Measurements from ENCODE around the gene FAM50A. TPM values are rescaled to one million over a fixed set of nuclear protein-coding genes. Genes with fewer than 3 reads are reported as not detected.

The FAM50A gene
- polyA plus RNA-seq, 1 experiment = 69.0 TPM

DNA sequence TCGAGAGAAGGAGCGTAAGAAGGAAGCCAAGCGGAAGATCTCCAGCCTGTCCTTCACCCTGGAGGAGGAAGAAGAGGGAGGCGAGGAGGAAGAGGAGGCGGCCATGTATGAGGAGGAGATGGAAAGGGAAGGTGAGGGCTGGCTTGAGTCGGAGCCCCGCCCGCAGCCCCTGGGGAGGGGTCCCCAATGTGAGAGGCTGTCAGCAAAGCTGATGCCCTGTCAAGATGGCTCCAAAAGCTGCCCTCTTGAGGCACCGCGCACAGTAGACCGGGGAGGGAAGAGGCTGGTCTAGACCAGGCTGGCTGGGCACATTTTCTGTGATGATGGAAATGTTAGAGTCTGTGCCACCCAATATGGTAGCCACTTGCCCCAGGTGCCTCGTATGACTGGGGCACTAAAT, 2.5 kb downstream of the FAM50A start:
- no peaks in the 10 kb centered on the region for H3K9me3 ChIP-seq (ENCODE audit: control insufficient read depth, insufficient read depth, low read length)
- TF ChIP-seq, protein P1, sequence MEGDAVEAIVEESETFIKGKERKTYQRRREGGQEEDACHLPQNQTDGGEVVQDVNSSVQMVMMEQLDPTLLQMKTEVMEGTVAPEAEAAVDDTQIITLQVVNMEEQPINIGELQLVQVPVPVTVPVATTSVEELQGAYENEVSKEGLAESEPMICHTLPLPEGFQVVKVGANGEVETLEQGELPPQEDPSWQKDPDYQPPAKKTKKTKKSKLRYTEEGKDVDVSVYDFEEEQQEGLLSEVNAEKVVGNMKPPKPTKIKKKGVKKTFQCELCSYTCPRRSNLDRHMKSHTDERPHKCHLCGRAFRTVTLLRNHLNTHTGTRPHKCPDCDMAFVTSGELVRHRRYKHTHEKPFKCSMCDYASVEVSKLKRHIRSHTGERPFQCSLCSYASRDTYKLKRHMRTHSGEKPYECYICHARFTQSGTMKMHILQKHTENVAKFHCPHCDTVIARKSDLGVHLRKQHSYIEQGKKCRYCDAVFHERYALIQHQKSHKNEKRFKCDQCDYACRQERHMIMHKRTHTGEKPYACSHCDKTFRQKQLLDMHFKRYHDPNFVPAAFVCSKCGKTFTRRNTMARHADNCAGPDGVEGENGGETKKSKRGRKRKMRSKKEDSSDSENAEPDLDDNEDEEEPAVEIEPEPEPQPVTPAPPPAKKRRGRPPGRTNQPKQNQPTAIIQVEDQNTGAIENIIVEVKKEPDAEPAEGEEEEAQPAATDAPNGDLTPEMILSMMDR (IDR thresholded peaks at IDR 0.05; ENCODE audit: low read depth, low read length) = no peak
- no peak overlapping the region for H3K27ac ChIP-seq (ENCODE audit: low read depth, low read length)
- H3K4me3 ChIP-seq (ENCODE audit: low read depth, low read length) = no peak overlapping the region
- CTCF ChIA-PET = no interaction called here
- DNase-seq (ENCODE audit: low read depth, low spot score) = no peak
- POLR2A ChIA-PET = no interaction called here
- no peaks in the 10 kb centered on the region for H3K27me3 ChIP-seq (ENCODE audit: control insufficient read depth, insufficient read depth, low read length)

DNA sequence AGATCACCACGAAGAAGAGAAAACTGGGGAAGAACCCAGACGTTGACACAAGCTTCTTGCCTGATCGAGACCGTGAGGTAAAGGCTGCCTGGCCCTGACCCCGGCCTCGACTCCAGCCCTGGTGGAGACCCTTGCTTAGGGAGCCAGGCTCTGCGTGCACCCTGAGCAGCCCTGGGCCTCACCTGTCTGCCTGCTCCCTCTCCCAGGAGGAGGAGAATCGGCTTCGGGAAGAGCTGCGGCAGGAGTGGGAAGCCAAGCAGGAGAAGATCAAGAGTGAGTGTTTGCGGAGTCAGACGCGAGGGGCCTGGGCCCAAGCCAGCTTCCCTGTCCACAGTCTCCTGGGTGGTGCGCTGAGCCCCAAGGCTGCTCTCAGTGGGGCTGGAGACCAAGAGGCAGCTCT, 4.5 kb downstream of the FAM50A start:
- no peak overlapping the region for H3K4me3 ChIP-seq (ENCODE audit: low read depth, low read length)
- no peaks in the 10 kb centered on the region for H3K9me3 ChIP-seq (ENCODE audit: control insufficient read depth, insufficient read depth, low read length)
- ChIA-PET CTCF (no interaction called here), POLR2A (interaction anchor here (0.7 kb wide), 1 partner anchor 31 kb away, joined by 5 read pairs; no protein-coding TSS in a partner anchor)
- no peak overlapping the region for H3K27ac ChIP-seq (ENCODE audit: low read depth, low read length)
- TF ChIP-seq, protein P1 (IDR thresholded peaks at IDR 0.05; ENCODE audit: low read depth, low read length) = no peak
- no peak for DNase-seq (ENCODE audit: low read depth, low spot score)
- H3K27me3 ChIP-seq (ENCODE audit: control insufficient read depth, insufficient read depth, low read length) = no peaks in the 10 kb centered on the region

DNA sequence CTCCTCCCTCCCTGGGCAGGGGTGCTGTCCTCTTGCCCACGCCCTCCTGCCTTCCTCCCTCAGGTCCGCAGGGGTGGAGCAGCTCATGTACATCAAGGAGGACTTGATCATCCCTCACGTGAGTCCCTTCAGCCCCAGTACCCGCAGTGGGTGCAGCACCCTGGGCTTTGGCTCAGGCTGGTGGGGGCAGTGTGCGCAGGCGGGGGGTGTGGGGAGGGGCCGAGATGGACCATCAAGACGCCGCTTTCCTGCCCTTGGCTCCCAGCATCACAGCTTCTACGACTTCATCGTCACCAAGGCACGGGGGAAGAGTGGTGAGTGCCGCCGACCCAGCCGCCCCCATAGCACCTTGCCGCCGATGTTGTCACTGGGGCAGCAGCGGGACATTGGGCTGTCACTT, 5.7 kb downstream of the FAM50A start:
- no peak for DNase-seq (ENCODE audit: low read depth, low spot score)
- Histone ChIP-seq H3K27me3 (ENCODE audit: control insufficient read depth, insufficient read depth, low read length) (no peaks in the 10 kb centered on the region), H3K9me3 (ENCODE audit: control insufficient read depth, insufficient read depth, low read length) (no peaks in the 10 kb centered on the region), H3K4me3 (ENCODE audit: low read depth, low read length) (no peak overlapping the region), H3K27ac (ENCODE audit: low read depth, low read length) (no peak overlapping the region)
- ChIA-PET POLR2A (no interaction called here), CTCF (no interaction called here)
- TF ChIP-seq, protein P1 (IDR thresholded peaks at IDR 0.05; ENCODE audit: low read depth, low read length) = no peak

DNA sequence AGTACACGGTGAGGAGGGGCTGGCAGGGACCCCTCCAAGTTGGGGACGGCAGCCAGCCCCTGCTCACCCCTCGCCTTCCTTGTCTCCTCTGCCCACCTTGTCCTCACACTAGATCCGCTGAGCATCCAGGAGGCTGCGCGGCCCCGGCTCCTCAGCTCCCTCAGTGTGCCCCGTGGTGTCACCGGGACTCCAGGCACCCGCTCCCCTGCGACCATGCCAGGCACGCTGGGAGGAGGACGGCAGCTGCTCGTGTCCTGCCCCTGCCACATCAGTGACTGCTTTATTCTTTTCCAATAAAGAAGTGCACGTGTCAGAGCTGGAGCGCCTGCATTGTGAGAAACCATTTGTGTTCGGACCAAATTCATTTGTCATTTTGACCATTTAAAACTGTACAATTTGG, 6.4 kb downstream of the FAM50A start:
- Histone ChIP-seq H3K27me3 (ENCODE audit: control insufficient read depth, insufficient read depth, low read length) (no peaks in the 10 kb centered on the region), H3K9me3 (ENCODE audit: control insufficient read depth, insufficient read depth, low read length) (no peaks in the 10 kb centered on the region), H3K27ac (ENCODE audit: low read depth, low read length) (no peak overlapping the region), H3K4me3 (ENCODE audit: low read depth, low read length) (no peak overlapping the region)
- DNase-seq (ENCODE audit: low read depth, low spot score) = no peak
- ChIA-PET POLR2A (no interaction called here), CTCF (no interaction called here)
- TF ChIP-seq, protein P1 (IDR thresholded peaks at IDR 0.05; ENCODE audit: low read depth, low read length) = no peak

DNA sequence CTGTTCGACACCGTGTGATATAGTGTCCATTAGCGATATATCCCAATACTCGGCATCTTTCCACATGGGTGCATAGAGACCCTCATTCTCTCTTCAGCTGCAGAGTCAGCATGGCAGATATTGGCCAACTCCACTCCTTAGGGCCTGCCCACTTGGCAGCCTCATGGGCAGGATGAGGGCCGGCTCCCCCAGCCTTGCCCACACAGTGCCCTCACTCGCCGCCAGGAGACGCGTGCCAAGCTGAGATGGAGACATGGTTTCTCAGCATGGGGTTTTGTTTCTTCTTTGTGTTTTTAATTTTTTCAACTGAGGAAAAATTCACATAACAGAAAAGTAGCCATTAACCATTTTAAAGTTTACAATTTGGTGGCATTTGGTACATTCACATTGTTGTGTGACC, 8.9 kb downstream of the FAM50A start:
- H3K4me3 ChIP-seq (ENCODE audit: low read depth, low read length) = no peak overlapping the region
- ChIA-PET CTCF (no interaction called here), POLR2A (no interaction called here)
- DNase-seq (ENCODE audit: low read depth, low spot score) = no peak
- TF ChIP-seq, protein P1 (IDR thresholded peaks at IDR 0.05; ENCODE audit: low read depth, low read length) = no peak
- no peak overlapping the region for H3K27ac ChIP-seq (ENCODE audit: low read depth, low read length)
- H3K27me3 ChIP-seq (ENCODE audit: control insufficient read depth, insufficient read depth, low read length) = no peaks in the 10 kb centered on the region
- H3K9me3 ChIP-seq (ENCODE audit: control insufficient read depth, insufficient read depth, low read length) = no peaks in the 10 kb centered on the region

Measured in AG04450 (cell line).